IMR-90 (cell line): ENCODE data around the gene GPR65. TPM values are rescaled to one million over a fixed set of nuclear protein-coding genes. Genes with fewer than 3 reads are reported as not detected.

Source experiments
- ATAC-seq: fragments of 200-7000 bp; cut with Tn5 transposase; 2 replicates; pipeline ENCODE4 v1.9.1; 2020; ENCODE audit warnings: low read depth, mild to moderate bottlenecking, moderate library complexity
- BruUV-seq: library from RNA; stranded (reverse); fragments of 400-500 nt; replicated peaks from 2 replicates; lab custom pipeline; 2021; lab: Mats Ljungman, UMichigan
- CTCF ChIA-PET: fragments of 300-600 bp; formaldehyde crosslinking; extraction: SDS; loops from one replicate; lab custom pipeline; 2021; ENCODE audit warnings: antibody characterized with exemption; lab: Yijun Ruan, JAX
- POLR2A ChIA-PET: fragments of 300-600 bp; sonication (Branson Sonifier 250); formaldehyde crosslinking; loops from one replicate; lab custom pipeline; 2022; ENCODE audit warnings: antibody characterized with exemption; ENCODE audit not compliant: unreplicated experiment; lab: Charles Lee
- DNase-seq: peaks from one replicate; pipeline ENCODE4 v3.0.0; 2013
- H2AFZ ChIP-seq: replicated peaks from 2 replicates; pipeline ENCODE3; 2013; ENCODE audit warnings: low read length, mild to moderate bottlenecking; ENCODE audit not compliant: poor library complexity
- H2AK5ac ChIP-seq: 2 replicates; pipeline ENCODE4 v1.6.1; 2013; ENCODE audit warnings: low read depth, low read length, inconsistent platforms
- H2AK9ac ChIP-seq: replicated peaks from 2 replicates; pipeline ENCODE3; 2013; ENCODE audit warnings: mild to moderate bottlenecking, low read depth, low read length, moderate library complexity; ENCODE audit not compliant: poor library complexity
- H2BK120ac ChIP-seq: 2 replicates; pipeline ENCODE4 v1.6.1; 2013; ENCODE audit warnings: low read depth, low read length, inconsistent platforms
- H2BK15ac ChIP-seq: 3 replicates; pipeline ENCODE4 v1.6.1; 2013; ENCODE audit warnings: low read depth, low read length, inconsistent platforms
- H2BK20ac ChIP-seq: 2 replicates; pipeline ENCODE4 v1.6.1; 2013; ENCODE audit warnings: low read depth, mild to moderate bottlenecking, inconsistent platforms, low read length, moderate library complexity
- H2BK5ac ChIP-seq: 2 replicates; pipeline ENCODE4 v1.6.1; 2013; ENCODE audit warnings: mild to moderate bottlenecking, low read depth, low read length, inconsistent platforms; ENCODE audit not compliant: poor library complexity, severe bottlenecking
- H3K14ac ChIP-seq: replicated peaks from 2 replicates; pipeline ENCODE4 v1.6.1; 2013; ENCODE audit warnings: low read depth, low read length, inconsistent platforms
- H3K18ac ChIP-seq: 2 replicates; pipeline ENCODE4 v1.6.1; 2013; ENCODE audit warnings: low read depth, low read length, control low read depth
- H3K23ac ChIP-seq: 2 replicates; pipeline ENCODE4 v1.6.1; 2013; ENCODE audit warnings: low read depth, low read length, inconsistent platforms
- H3K27ac ChIP-seq: 2 replicates; pipeline ENCODE4 v1.5.1; 2013; ENCODE audit warnings: mild to moderate bottlenecking, control low read depth, low read length; ENCODE audit not compliant: insufficient read depth
- H3K27me3 ChIP-seq: 2 replicates; pipeline ENCODE4 v1.6.1; 2013; ENCODE audit warnings: low read length; ENCODE audit not compliant: control insufficient read depth, insufficient read depth
- H3K36me3 ChIP-seq: 2 replicates; pipeline ENCODE4 v1.6.1; 2013; ENCODE audit warnings: low read length, mixed read lengths; ENCODE audit not compliant: control insufficient read depth, insufficient read depth
- H3K4ac ChIP-seq: 2 replicates; pipeline ENCODE4 v1.6.1; 2013; ENCODE audit warnings: low read depth, low read length, inconsistent platforms
- H3K4me1 ChIP-seq: 2 replicates; pipeline ENCODE4 v1.6.1; 2013; ENCODE audit warnings: low read length, mixed read lengths; ENCODE audit not compliant: control insufficient read depth, insufficient read depth
- H3K4me2 ChIP-seq: 2 replicates; pipeline ENCODE4 v1.6.1; 2013; ENCODE audit warnings: low read depth, mild to moderate bottlenecking, control low read depth, low read length, moderate library complexity
- H3K4me3 ChIP-seq: 2 replicates; pipeline ENCODE4 v1.5.1; 2013; ENCODE audit warnings: low read depth, mild to moderate bottlenecking, control low read depth, low read length, moderate library complexity; ENCODE audit not compliant: insufficient read depth
- H3K56ac ChIP-seq: 2 replicates; pipeline ENCODE4 v1.6.1; 2013; ENCODE audit warnings: low read length, inconsistent platforms; ENCODE audit not compliant: insufficient read depth; ENCODE audit errors: extremely low read depth
- H3K79me1 ChIP-seq, 2 experiments: 2 replicates each; pipeline ENCODE4 v1.6.1; 2013; ENCODE audit warnings: low read length in 2 of 2, inconsistent platforms in 1 of 2, low read depth in 1 of 2
- H3K9ac ChIP-seq: 2 replicates; pipeline ENCODE4 v1.6.1; 2013; ENCODE audit warnings: low read depth, low read length, control low read depth
- H3K9me1 ChIP-seq: 2 replicates; pipeline ENCODE4 v1.6.1; 2013; ENCODE audit warnings: low read length, inconsistent platforms; ENCODE audit not compliant: insufficient read depth
- H3K9me3 ChIP-seq: 2 replicates; pipeline ENCODE4 v1.6.1; 2013; ENCODE audit warnings: low read length; ENCODE audit not compliant: control insufficient read depth, insufficient read depth
- H4K20me1 ChIP-seq: 2 replicates; pipeline ENCODE4 v1.6.1; 2013; ENCODE audit warnings: low read length, inconsistent platforms; ENCODE audit not compliant: insufficient read depth
- H4K5ac ChIP-seq: 2 replicates; pipeline ENCODE4 v1.6.1; 2013; ENCODE audit warnings: mild to moderate bottlenecking, low read depth, low read length, control low read depth
- H4K8ac ChIP-seq, 2 experiments: 2 replicates each; pipeline ENCODE4 v1.6.1; 2013; ENCODE audit warnings: low read depth in 2 of 2, low read length in 2 of 2, control low read depth in 1 of 2, inconsistent platforms in 1 of 2
- H4K91ac ChIP-seq: 2 replicates; pipeline ENCODE4 v1.6.1; 2013; ENCODE audit warnings: low read depth, low read length, inconsistent platforms; ENCODE audit not compliant: insufficient read depth
- BHLHE40 ChIP-seq: fragments of 150-350 bp; IDR thresholded peaks from 2 replicates; pipeline ENCODE4 v1.6.1; 2016; ENCODE audit warnings: mild to moderate bottlenecking, low read depth, low read length
- CEBPB ChIP-seq: IDR thresholded peaks from 2 replicates; pipeline ENCODE4 v1.6.1; 2012; ENCODE audit warnings: low read depth, low read length, improper control_type of control experiment
- FOS ChIP-seq: fragments of 150-350 bp; IDR thresholded peaks from 2 replicates; pipeline ENCODE4 v1.6.1; 2016; ENCODE audit warnings: low read depth, low read length
- MAZ ChIP-seq: IDR thresholded peaks from 2 replicates; pipeline ENCODE4 v1.6.1; 2012; ENCODE audit warnings: low read depth, mild to moderate bottlenecking, low read length, improper control_type of control experiment, moderate library complexity, borderline replicate concordance
- MXI1 ChIP-seq: IDR thresholded peaks from 2 replicates; pipeline ENCODE4 v1.6.1; 2012; ENCODE audit warnings: low read depth, mild to moderate bottlenecking, low read length, moderate library complexity, borderline replicate concordance
- POLR2A ChIP-seq: IDR thresholded peaks from 2 replicates; pipeline ENCODE4 v1.6.1; 2012; ENCODE audit warnings: mild to moderate bottlenecking, low read depth, low read length
- RAD21 ChIP-seq: IDR thresholded peaks from 2 replicates; pipeline ENCODE4 v1.6.1; 2012; ENCODE audit warnings: low read length, improper control_type of control experiment
- RCOR1 ChIP-seq: IDR thresholded peaks from 2 replicates; pipeline ENCODE4 v1.6.1; 2012; ENCODE audit warnings: mild to moderate bottlenecking, low read length, improper control_type of control experiment; ENCODE audit not compliant: insufficient replicate concordance
- RFX5 ChIP-seq: IDR thresholded peaks from 2 replicates; pipeline ENCODE4 v1.8.0; 2012; ENCODE audit warnings: low read depth, mild to moderate bottlenecking, low read length, moderate library complexity
- SMC3 ChIP-seq: fragments of 150-350 bp; IDR thresholded peaks from 2 replicates; pipeline ENCODE4 v1.6.1; 2016; ENCODE audit warnings: low read depth, mild to moderate bottlenecking, antibody characterized with exemption, low read length, moderate library complexity
- WGBS, 2 experiments: methylation state at CpG; one replicate each; pipeline versions ENCODE4 v1.1.5 to v1.1.7; 2013; ENCODE audit warnings: missing lambda C conversion rate in 2 of 2; ENCODE audit not compliant: insufficient read length in 1 of 2; ENCODE audit errors: extremely low coverage in 2 of 2; 5-methylcytosine and 5-hydroxymethylcytosine counted together
- dilution Hi-C: fragments of 300-500 bp; cut with HindIII; formaldehyde crosslinking; loops from one replicate; pipeline ENCODE4 v1.14.3; 2018; ENCODE audit warnings: low sequenced_read_pairs; ENCODE audit not compliant: unreplicated experiment
- in situ Hi-C: fragments of 300-500 bp; cut with MboI; formaldehyde crosslinking; loops from 3 replicates; pipeline ENCODE4 v1.14.3; 2019; ENCODE audit warnings: low sequenced_read_pairs, inconsistent platforms, mixed read lengths
- intact Hi-C: fragments of 100-400 bp; cut with micrococcal nuclease; formaldehyde crosslinking; loops from 2 replicates; pipeline ENCODE4 v1.10.0; 2022
- polyA plus RNA-seq, 3 experiments: library from polyadenylated mRNA; depleted of rRNA; stranded (reverse); fragments of >200 nt; gene quantifications; 2 replicates each; pipeline ENCODE4 v1.2.3, GENCODE V29; 2012; ENCODE audit warnings: low replicate concordance in 1 of 3
- total RNA-seq: library from RNA; depleted of rRNA; stranded (reverse); fragments of >200 nt; gene quantifications from 2 replicates; pipeline ENCODE4 v1.2.3, GENCODE V29; 2012
- TF ChIP-seq, protein P1 (sequence below): conservative IDR thresholded peaks from 2 replicates; pipeline ENCODE4 v1.5.1; 2012; ENCODE audit warnings: mild to moderate bottlenecking, low read depth, low read length, improper control_type of control experiment
- TF ChIP-seq, protein P2 (sequence below): fragments of 150-350 bp; IDR thresholded peaks from 2 replicates; pipeline ENCODE4 v1.6.1; 2016; ENCODE audit warnings: low read depth, mild to moderate bottlenecking, low read length, moderate library complexity, borderline replicate concordance

The GPR65 gene
- total and polyA plus RNA-seq, 2 of the 4 experiments (the other 2 are of a cell fraction) = 0.05 to 0.18 TPM

DNA sequence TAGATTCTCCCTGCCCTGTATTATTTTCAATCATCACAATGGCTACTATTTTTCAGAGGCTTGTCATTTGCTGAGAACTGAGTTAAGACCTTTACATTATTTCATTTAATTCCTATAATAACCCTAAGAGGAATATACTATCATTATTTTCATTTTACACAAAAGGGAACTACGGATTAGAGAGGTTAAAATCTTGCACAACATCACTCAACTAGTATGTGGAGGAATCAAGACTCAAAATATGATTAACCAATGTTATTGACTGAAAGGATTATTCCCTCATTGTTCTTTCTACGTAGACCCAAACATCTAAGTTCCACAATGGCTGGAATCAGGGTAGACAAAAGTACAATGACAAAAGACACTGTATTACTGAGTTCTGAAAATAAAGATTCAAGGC is 45.0 kb downstream of the GPR65 start:
- Histone ChIP-seq H3K23ac (no peak overlapping the region), H3K9me1 (no peaks in the 10 kb centered on the region), H3K9ac (no peak overlapping the region), H2BK15ac (no peak overlapping the region), H3K4ac (no peak overlapping the region), H3K18ac (no peak overlapping the region), H3K4me3 (no peak overlapping the region), H2AK9ac (no peak overlapping the region), H2BK20ac (no peak overlapping the region), H4K91ac (no peak overlapping the region), H3K14ac (no peak overlapping the region), H4K8ac (no peak overlapping the region), H3K4me2 (no peak overlapping the region), H3K4me1 (no peaks in the 10 kb centered on the region), H3K27ac (no peak overlapping the region), H3K79me1 (no peaks in the 10 kb centered on the region), H3K27me3 (no peaks in the 10 kb centered on the region), H3K56ac (no peak overlapping the region), H3K36me3 (no peaks in the 10 kb centered on the region), H4K5ac (no peak overlapping the region), H2AFZ (no peak overlapping the region), H2BK5ac (no peak overlapping the region), H4K20me1 (no peaks in the 10 kb centered on the region), H3K9me3 (0 out of 2 replicates have a peak, but pooled peaks cover 1% of the 10 kb centered on the region), H2BK120ac (no peak overlapping the region), H2AK5ac (no peak overlapping the region)
- no TSS peak for BruUV-seq
- no CpG with 5 or more reads among the region's 2 CpGs for WGBS, 2 experiments
- dilution Hi-C loops = no loop called here
- DNase-seq (no peak), ATAC-seq (no peak)
- CTCF ChIA-PET = no interaction called here
- intact Hi-C loops = no loop called here
- TF ChIP-seq, protein P1, sequence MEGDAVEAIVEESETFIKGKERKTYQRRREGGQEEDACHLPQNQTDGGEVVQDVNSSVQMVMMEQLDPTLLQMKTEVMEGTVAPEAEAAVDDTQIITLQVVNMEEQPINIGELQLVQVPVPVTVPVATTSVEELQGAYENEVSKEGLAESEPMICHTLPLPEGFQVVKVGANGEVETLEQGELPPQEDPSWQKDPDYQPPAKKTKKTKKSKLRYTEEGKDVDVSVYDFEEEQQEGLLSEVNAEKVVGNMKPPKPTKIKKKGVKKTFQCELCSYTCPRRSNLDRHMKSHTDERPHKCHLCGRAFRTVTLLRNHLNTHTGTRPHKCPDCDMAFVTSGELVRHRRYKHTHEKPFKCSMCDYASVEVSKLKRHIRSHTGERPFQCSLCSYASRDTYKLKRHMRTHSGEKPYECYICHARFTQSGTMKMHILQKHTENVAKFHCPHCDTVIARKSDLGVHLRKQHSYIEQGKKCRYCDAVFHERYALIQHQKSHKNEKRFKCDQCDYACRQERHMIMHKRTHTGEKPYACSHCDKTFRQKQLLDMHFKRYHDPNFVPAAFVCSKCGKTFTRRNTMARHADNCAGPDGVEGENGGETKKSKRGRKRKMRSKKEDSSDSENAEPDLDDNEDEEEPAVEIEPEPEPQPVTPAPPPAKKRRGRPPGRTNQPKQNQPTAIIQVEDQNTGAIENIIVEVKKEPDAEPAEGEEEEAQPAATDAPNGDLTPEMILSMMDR = no peak
- TF ChIP-seq MXI1 = no peak
- no peak for TF ChIP-seq MAZ
- no peak for TF ChIP-seq FOS
- TF ChIP-seq RCOR1 = no peak
- TF ChIP-seq SMC3 = no peak
- no peak for TF ChIP-seq BHLHE40
- TF ChIP-seq, protein P2, sequence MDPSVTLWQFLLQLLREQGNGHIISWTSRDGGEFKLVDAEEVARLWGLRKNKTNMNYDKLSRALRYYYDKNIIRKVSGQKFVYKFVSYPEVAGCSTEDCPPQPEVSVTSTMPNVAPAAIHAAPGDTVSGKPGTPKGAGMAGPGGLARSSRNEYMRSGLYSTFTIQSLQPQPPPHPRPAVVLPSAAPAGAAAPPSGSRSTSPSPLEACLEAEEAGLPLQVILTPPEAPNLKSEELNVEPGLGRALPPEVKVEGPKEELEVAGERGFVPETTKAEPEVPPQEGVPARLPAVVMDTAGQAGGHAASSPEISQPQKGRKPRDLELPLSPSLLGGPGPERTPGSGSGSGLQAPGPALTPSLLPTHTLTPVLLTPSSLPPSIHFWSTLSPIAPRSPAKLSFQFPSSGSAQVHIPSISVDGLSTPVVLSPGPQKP = no peak
- no peak for TF ChIP-seq RFX5
- no peak for TF ChIP-seq POLR2A
- TF ChIP-seq RAD21 = no peak
- TF ChIP-seq CEBPB = no peak
- POLR2A ChIA-PET = no interaction called here
- in situ Hi-C loops = no loop called here
